ENCODE data around the gene ZNF791.

GRCh38 chr19:12641456-12641855 lies 30.7 kb downstream of the ZNF791 start:
- TF ChIP-seq RBAK (tag by site-specific recombination; IDR thresholded peaks at IDR 0.05): no peak
- no peak for TF ChIP-seq CTCF (tag by site-specific recombination; IDR thresholded peaks at IDR 0.05)
- TF ChIP-seq GLIS1 (tag by site-specific recombination; IDR thresholded peaks at IDR 0.05): no peak
- no peak for TF ChIP-seq ZNF639 (tag by site-specific recombination; IDR thresholded peaks at IDR 0.05)
- TF ChIP-seq ZNF585B (tag by site-specific recombination; IDR thresholded peaks at IDR 0.05): no peak
- no peak for TF ChIP-seq KLF7 (tag by site-specific recombination; IDR thresholded peaks at IDR 0.05; ENCODE audit: borderline replicate concordance)
- TF ChIP-seq ZNF449 (tag by site-specific recombination; IDR thresholded peaks at IDR 0.05): no peak
- TF ChIP-seq ZSCAN18 (tag by site-specific recombination; IDR thresholded peaks at IDR 0.05): no peak
- TF ChIP-seq YY1 (tag by site-specific recombination; IDR thresholded peaks at IDR 0.05): no peak
- TF ChIP-seq ZBTB1 (tag by site-specific recombination; IDR thresholded peaks at IDR 0.05): no peak
- TF ChIP-seq ZNF747 (tag by site-specific recombination; IDR thresholded peaks at IDR 0.05): no peak
- TF ChIP-seq ZBTB49 (tag by site-specific recombination; IDR thresholded peaks at IDR 0.05; ENCODE audit: low read depth): no peak
- no peak for TF ChIP-seq KLF10 (tag by site-specific recombination; IDR thresholded peaks at IDR 0.05)
- TF ChIP-seq ZNF776 (tag by site-specific recombination; IDR thresholded peaks at IDR 0.05; ENCODE audit: borderline replicate concordance): no peak

Data from HEK293 (cell line).